ENCODE measurements around the gene TTC12. TPM values are rescaled to one million over a fixed set of nuclear protein-coding genes. Genes with fewer than 3 reads are reported as not detected.
A peak's percentile ranks its signal among the peaks of the same experiment; 100 is the strongest.

Gene TTC12, protein sequence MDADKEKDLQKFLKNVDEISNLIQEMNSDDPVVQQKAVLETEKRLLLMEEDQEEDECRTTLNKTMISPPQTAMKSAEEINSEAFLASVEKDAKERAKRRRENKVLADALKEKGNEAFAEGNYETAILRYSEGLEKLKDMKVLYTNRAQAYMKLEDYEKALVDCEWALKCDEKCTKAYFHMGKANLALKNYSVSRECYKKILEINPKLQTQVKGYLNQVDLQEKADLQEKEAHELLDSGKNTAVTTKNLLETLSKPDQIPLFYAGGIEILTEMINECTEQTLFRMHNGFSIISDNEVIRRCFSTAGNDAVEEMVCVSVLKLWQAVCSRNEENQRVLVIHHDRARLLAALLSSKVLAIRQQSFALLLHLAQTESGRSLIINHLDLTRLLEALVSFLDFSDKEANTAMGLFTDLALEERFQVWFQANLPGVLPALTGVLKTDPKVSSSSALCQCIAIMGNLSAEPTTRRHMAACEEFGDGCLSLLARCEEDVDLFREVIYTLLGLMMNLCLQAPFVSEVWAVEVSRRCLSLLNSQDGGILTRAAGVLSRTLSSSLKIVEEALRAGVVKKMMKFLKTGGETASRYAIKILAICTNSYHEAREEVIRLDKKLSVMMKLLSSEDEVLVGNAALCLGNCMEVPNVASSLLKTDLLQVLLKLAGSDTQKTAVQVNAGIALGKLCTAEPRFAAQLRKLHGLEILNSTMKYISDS
- 10 to 100 TPM; 32.5 to 45.5 (median 41.1) TPM for polyA plus RNA-seq (ENCODE audit: insufficient read length in 4 of 4)

- peak; percentile 86 to 88 (median 87) for DNase-seq (ENCODE audit: low read depth in 4 of 4, low spot score in 2 of 4)
Measured at GRCh38 chr11:113314389-113315301, at the start of gene TTC12. TSS of gene TTC12 (plus strand) at chr11:113314583. CDS start at chr11:113316258, 1,675 bp downstream.

- no peak for DNase-seq (ENCODE audit: low read depth in 4 of 4, low spot score in 2 of 4)
Measured at GRCh38 chr11:113265362-113265761, 49.0 kb upstream of the TTC12 start.

DNA sequence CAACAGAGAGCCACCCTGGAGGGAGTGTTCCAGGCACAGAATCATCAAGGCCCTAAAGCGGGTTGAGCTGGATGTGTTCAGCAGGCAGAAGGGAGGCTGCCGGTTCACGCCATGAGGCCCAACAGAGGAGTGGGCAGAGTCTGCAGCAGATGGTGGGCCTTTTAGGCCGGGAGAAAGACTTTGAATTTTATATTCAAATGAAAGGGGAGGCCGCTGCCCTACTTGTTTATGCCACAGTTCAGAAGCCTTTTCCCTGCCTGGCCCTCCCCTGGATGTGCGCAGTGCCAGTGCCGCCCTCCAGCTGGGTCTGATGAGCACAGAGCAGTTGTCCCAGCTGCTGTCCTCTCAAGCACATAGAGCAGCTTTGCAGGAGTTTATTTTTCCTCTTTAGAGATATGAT is 46.9 kb upstream of the TTC12 start:
- no peak for DNase-seq (ENCODE audit: low read depth in 4 of 4, low spot score in 2 of 4)

DNA sequence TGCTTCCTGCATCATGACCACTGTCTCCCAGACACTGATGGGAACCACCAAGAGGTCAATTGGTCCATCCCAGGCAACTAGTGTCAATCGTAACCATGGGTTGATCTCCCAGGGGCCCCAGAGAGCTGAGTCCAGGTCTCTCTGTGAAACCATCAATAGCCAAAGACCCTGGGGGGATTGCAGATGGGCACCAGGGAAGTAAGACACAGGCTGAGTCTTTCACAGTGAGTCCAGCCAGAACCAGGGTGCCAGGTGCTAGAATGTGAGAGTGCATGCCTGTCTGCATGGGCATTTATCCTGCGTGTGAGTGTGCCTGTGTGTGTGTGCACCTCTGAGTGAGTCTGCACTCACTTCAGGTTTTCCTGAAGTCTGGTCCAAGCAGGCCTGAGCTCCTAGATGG is 45.3 kb upstream of the TTC12 start:
- DNase-seq (ENCODE audit: low read depth in 4 of 4, low spot score in 2 of 4): no peak

GRCh38 chr11:113269636-113270035 is 44.7 kb upstream of the TTC12 start:
- DNase-seq (ENCODE audit: low read depth in 4 of 4, low spot score in 2 of 4): no peak

- no peak for DNase-seq (ENCODE audit: low read depth in 4 of 4, low spot score in 2 of 4)
Measured at GRCh38 chr11:113270080-113270479, 44.3 kb upstream of the TTC12 start.

GRCh38 chr11:113271551-113272245 is 42.7 kb upstream of the TTC12 start:
- DNase-seq (ENCODE audit: low read depth in 4 of 4, low spot score in 2 of 4): no peak

GRCh38 chr11:113272281-113272680 is 42.1 kb upstream of the TTC12 start:
- DNase-seq (ENCODE audit: low read depth in 4 of 4, low spot score in 2 of 4): no peak

GRCh38 chr11:113272927-113273615 is 41.3 kb upstream of the TTC12 start:
- no peak for DNase-seq (ENCODE audit: low read depth in 4 of 4, low spot score in 2 of 4)

- DNase-seq (ENCODE audit: low read depth in 4 of 4, low spot score in 2 of 4): no peak
Measured at GRCh38 chr11:113273720-113274119, 40.7 kb upstream of the TTC12 start.

- no peak for DNase-seq (ENCODE audit: low read depth in 4 of 4, low spot score in 2 of 4)
Measured at GRCh38 chr11:113274713-113275582, 39.4 kb upstream of the TTC12 start.

DNA sequence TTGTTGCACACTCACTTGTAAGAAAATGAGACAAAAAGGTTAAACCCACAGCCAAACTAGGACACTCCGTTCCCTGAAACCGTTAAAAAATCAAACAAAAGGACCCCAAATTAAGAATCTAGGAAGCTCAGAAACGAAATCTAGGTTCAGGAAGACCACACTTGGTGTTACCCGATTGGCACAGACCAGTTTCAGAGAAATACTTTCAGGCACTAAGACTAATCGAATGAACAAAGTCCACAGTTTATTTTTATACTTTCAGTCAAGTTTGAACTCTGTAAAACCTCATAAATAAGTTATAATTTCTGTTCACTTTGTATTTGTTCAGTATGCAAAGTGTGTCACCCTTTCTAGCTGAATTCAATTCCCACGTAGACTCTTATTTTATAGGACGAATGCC is 38.8 kb upstream of the TTC12 start:
- no peak for DNase-seq (ENCODE audit: low read depth in 4 of 4, low spot score in 2 of 4)

GRCh38 chr11:113276466-113276865 is 37.9 kb upstream of the TTC12 start:
- DNase-seq (ENCODE audit: low read depth in 4 of 4, low spot score in 2 of 4): no peak

- DNase-seq (ENCODE audit: low read depth in 4 of 4, low spot score in 2 of 4): no peak
Measured at GRCh38 chr11:113277907-113278306, 36.5 kb upstream of the TTC12 start.

DNA sequence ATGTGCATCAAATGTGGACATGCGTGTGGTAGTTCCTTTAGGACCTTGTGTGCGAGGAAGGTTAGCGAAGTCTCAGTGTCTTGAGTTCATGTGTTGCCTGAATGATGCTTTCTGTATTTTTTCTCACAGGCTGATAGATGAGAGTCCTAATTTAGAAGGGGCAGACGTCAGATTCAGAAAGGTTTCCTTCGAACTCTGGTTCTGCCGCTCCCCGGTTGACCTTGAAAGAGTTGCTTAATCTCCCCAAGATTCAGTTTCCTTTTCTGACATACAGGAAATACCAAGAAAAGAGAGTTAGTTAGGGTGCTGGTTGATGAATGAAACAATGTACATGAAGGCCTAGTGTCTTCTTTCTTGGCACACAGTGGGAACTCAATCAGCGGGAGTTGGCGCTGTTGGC is 35.9 kb upstream of the TTC12 start:
- no peak for DNase-seq (ENCODE audit: low read depth in 4 of 4, low spot score in 2 of 4)

GRCh38 chr11:113278925-113279324 is 35.5 kb upstream of the TTC12 start:
- DNase-seq (ENCODE audit: low read depth in 4 of 4, low spot score in 2 of 4): no peak

DNA sequence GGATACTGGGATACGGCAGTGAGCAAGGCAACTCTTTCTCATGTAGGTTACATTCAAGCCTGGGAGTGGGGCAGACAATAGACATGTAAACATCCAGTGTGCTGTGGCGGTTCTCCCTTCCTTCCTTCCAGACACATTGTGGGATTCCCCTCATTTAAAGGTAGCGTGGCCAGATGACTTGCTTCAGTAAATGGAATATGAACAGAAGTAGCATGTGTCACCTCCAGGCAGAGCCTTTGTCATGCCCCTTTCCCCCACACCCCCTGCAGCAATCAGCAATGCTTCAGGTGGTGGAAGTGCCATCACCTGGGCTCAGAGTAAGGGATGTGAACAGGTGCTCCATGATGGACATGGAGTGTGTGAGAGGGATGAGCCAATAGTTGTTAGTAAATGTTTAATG is 34.8 kb upstream of the TTC12 start:
- no peak for DNase-seq (ENCODE audit: low read depth in 4 of 4, low spot score in 2 of 4)

- no peak for DNase-seq (ENCODE audit: low read depth in 4 of 4, low spot score in 2 of 4)
Measured at GRCh38 chr11:113281052-113281725, 33.2 kb upstream of the TTC12 start.
